Mesendoderm (in vitro differentiated cells): ENCODE data around the gene TAS2R50.

Experiments
- DNase-seq: peaks from one replicate; pipeline ENCODE4 v3.0.0; 2013
- H2AK5ac ChIP-seq: 2 replicates; pipeline ENCODE4 v1.6.1; 2013; ENCODE audit warnings: low read length, inconsistent platforms
- H2BK120ac ChIP-seq: 2 replicates; pipeline ENCODE4 v1.6.1; 2013; ENCODE audit warnings: low read depth, mild to moderate bottlenecking, low read length, moderate library complexity, mixed read lengths
- H2BK15ac ChIP-seq: replicated peaks from 2 replicates; pipeline ENCODE4 v1.6.1; 2013; ENCODE audit warnings: low read depth, mild to moderate bottlenecking, moderate library complexity
- H2BK5ac ChIP-seq: 2 replicates; pipeline ENCODE4 v1.6.1; 2013; ENCODE audit warnings: low read length, inconsistent platforms
- H3K18ac ChIP-seq: 2 replicates; pipeline ENCODE4 v1.6.1; 2013; ENCODE audit warnings: mild to moderate bottlenecking, low read length, mixed read lengths
- H3K23ac ChIP-seq: one replicate; pipeline ENCODE4 v1.6.1; 2013; ENCODE audit warnings: low read length
- H3K27ac ChIP-seq: 2 replicates; pipeline ENCODE4 v1.5.1; 2013; ENCODE audit warnings: low read depth, mild to moderate bottlenecking, inconsistent platforms, low read length, moderate library complexity
- H3K27me3 ChIP-seq: 2 replicates; pipeline ENCODE4 v1.6.1; 2013; ENCODE audit warnings: low read length, control low read depth, mild to moderate bottlenecking, inconsistent platforms; ENCODE audit not compliant: insufficient read depth, poor library complexity
- H3K36me3 ChIP-seq: 2 replicates; pipeline ENCODE4 v1.6.1; 2013; ENCODE audit warnings: low read length, inconsistent platforms; ENCODE audit not compliant: control insufficient read depth, insufficient read depth
- H3K4ac ChIP-seq: one replicate; pipeline ENCODE4 v1.6.1; 2013; ENCODE audit warnings: low read depth, mild to moderate bottlenecking, low read length, moderate library complexity
- H3K4me1 ChIP-seq: 2 replicates; pipeline ENCODE4 v1.6.1; 2013; ENCODE audit warnings: low read depth, low read length, inconsistent platforms; ENCODE audit not compliant: control insufficient read depth
- H3K4me2 ChIP-seq: 2 replicates; pipeline ENCODE4 v1.6.1; 2013; ENCODE audit warnings: low read length
- H3K4me3 ChIP-seq: 2 replicates; pipeline ENCODE4 v1.5.1; 2013; ENCODE audit warnings: mild to moderate bottlenecking, low read length
- H3K56ac ChIP-seq: one replicate; pipeline ENCODE4 v1.6.1; 2013; ENCODE audit warnings: low read length
- H3K79me1 ChIP-seq: 2 replicates; pipeline ENCODE4 v1.6.1; 2013; ENCODE audit warnings: low read length, inconsistent platforms
- H3K79me2 ChIP-seq: 2 replicates; pipeline ENCODE4 v1.6.1; 2013; ENCODE audit warnings: mild to moderate bottlenecking, low read length; ENCODE audit not compliant: control insufficient read depth, insufficient read depth
- H3K9ac ChIP-seq: 2 replicates; pipeline ENCODE4 v1.6.1; 2013; ENCODE audit warnings: low read length, inconsistent platforms
- H4K5ac ChIP-seq: one replicate; pipeline ENCODE4 v1.6.1; 2013; ENCODE audit warnings: low read length
- H4K8ac ChIP-seq: one replicate; pipeline ENCODE4 v1.6.1; 2013; ENCODE audit warnings: low read depth, mild to moderate bottlenecking, control low read depth, low read length, moderate library complexity
- WGBS: extraction: QIAGEN DNeasy Blood & Tissue Kit; methylation state at CpG from one replicate; pipeline ENCODE4 v1.1.7; 2013; ENCODE audit warnings: low lambda C conversion rate, missing lambda C conversion rate; ENCODE audit not compliant: insufficient coverage; ENCODE audit errors: extremely low coverage; 5-methylcytosine and 5-hydroxymethylcytosine counted together

Gene TAS2R50

GRCh38 chr12:10989107-10989506 is 2.4 kb upstream of the TAS2R50 start:
- H3K56ac ChIP-seq: no peak overlapping the region
- H4K8ac ChIP-seq: no peak overlapping the region
- WGBS: no CpG with 5 or more reads among the region's 2 CpGs
- no peak overlapping the region for H3K9ac ChIP-seq
- H2BK120ac ChIP-seq: no peak overlapping the region
- no peak overlapping the region for H2AK5ac ChIP-seq
- H3K79me1 ChIP-seq: no peaks in the 10 kb centered on the region
- H3K27me3 ChIP-seq: no peaks in the 10 kb centered on the region
- H3K4me1 ChIP-seq: no peaks in the 10 kb centered on the region
- no peak overlapping the region for H2BK5ac ChIP-seq
- no peak for DNase-seq
- H3K27ac ChIP-seq: no peak overlapping the region
- no peak overlapping the region for H3K4ac ChIP-seq
- no peak overlapping the region for H3K4me3 ChIP-seq
- no peak overlapping the region for H3K4me2 ChIP-seq
- H3K18ac ChIP-seq: no peak overlapping the region
- no peaks in the 10 kb centered on the region for H3K36me3 ChIP-seq
- no peak overlapping the region for H3K23ac ChIP-seq
- no peaks in the 10 kb centered on the region for H3K79me2 ChIP-seq
- no peak overlapping the region for H4K5ac ChIP-seq
- no peak overlapping the region for H2BK15ac ChIP-seq

GRCh38 chr12:10982244-10982643 is 4.5 kb downstream of the TAS2R50 start:
- Histone ChIP-seq H2BK5ac (no peak overlapping the region), H4K8ac (no peak overlapping the region), H3K79me1 (no peaks in the 10 kb centered on the region), H3K36me3 (no peaks in the 10 kb centered on the region), H3K56ac (no peak overlapping the region), H3K9ac (no peak overlapping the region), H3K4me3 (no peak overlapping the region), H3K79me2 (no peaks in the 10 kb centered on the region), H3K27me3 (no peaks in the 10 kb centered on the region), H3K27ac (no peak overlapping the region), H4K5ac (no peak overlapping the region), H2BK15ac (no peak overlapping the region), H2AK5ac (no peak overlapping the region), H3K4ac (no peak overlapping the region), H3K4me2 (no peak overlapping the region), H3K4me1 (no peaks in the 10 kb centered on the region), H3K18ac (no peak overlapping the region), H2BK120ac (no peak overlapping the region), H3K23ac (no peak overlapping the region)
- no peak for DNase-seq
- no CpG with 5 or more reads among the region's 5 CpGs for WGBS

- Histone ChIP-seq H4K8ac (no peak overlapping the region), H3K4ac (no peak overlapping the region), H3K56ac (no peak overlapping the region), H3K79me1 (no peaks in the 10 kb centered on the region), H2BK120ac (no peak overlapping the region), H3K4me3 (no peak overlapping the region), H3K36me3 (no peaks in the 10 kb centered on the region), H3K9ac (no peak overlapping the region), H2AK5ac (no peak overlapping the region), H3K27ac (no peak overlapping the region), H3K27me3 (no peaks in the 10 kb centered on the region), H3K18ac (no peak overlapping the region), H3K79me2 (no peaks in the 10 kb centered on the region), H2BK5ac (no peak overlapping the region), H3K4me1 (no peaks in the 10 kb centered on the region), H2BK15ac (no peak overlapping the region), H3K23ac (no peak overlapping the region), H4K5ac (no peak overlapping the region), H3K4me2 (no peak overlapping the region)
- DNase-seq: no peak
- no CpG with 5 or more reads among the region's 3 CpGs for WGBS
Measured at GRCh38 chr12:10974965-10975364, 11.7 kb downstream of the TAS2R50 start.

GRCh38 chr12:10968765-10969456 is 17.8 kb downstream of the TAS2R50 start:
- H3K27ac ChIP-seq: no peak overlapping the region
- no peak overlapping the region for H3K23ac ChIP-seq
- no peak overlapping the region for H3K4me2 ChIP-seq
- no CpG with 5 or more reads among the region's 15 CpGs for WGBS
- no peaks in the 10 kb centered on the region for H3K4me1 ChIP-seq
- no peak overlapping the region for H4K8ac ChIP-seq
- H3K4ac ChIP-seq: no peak overlapping the region
- no peaks in the 10 kb centered on the region for H3K79me1 ChIP-seq
- H2BK15ac ChIP-seq: no peak overlapping the region
- H3K36me3 ChIP-seq: no peaks in the 10 kb centered on the region
- H4K5ac ChIP-seq: no peak overlapping the region
- H2AK5ac ChIP-seq: no peak overlapping the region
- no peak overlapping the region for H3K56ac ChIP-seq
- no peaks in the 10 kb centered on the region for H3K27me3 ChIP-seq
- no peak overlapping the region for H2BK120ac ChIP-seq
- H3K18ac ChIP-seq: no peak overlapping the region
- H3K79me2 ChIP-seq: no peaks in the 10 kb centered on the region
- H3K9ac ChIP-seq: no peak overlapping the region
- DNase-seq: no peak
- no peak overlapping the region for H2BK5ac ChIP-seq
- H3K4me3 ChIP-seq: no peak overlapping the region

GRCh38 chr12:10967409-10967808 is 19.3 kb downstream of the TAS2R50 start:
- DNase-seq: no peak
- Histone ChIP-seq H2BK15ac (no peak overlapping the region), H3K23ac (no peak overlapping the region), H3K4me2 (no peak overlapping the region), H3K27me3 (no peaks in the 10 kb centered on the region), H3K79me2 (no peaks in the 10 kb centered on the region), H3K79me1 (no peaks in the 10 kb centered on the region), H3K27ac (no peak overlapping the region), H2BK120ac (no peak overlapping the region), H3K4me1 (no peaks in the 10 kb centered on the region), H4K5ac (no peak overlapping the region), H3K18ac (no peak overlapping the region), H3K4ac (no peak overlapping the region), H4K8ac (no peak overlapping the region), H3K56ac (no peak overlapping the region), H2AK5ac (no peak overlapping the region), H3K36me3 (no peaks in the 10 kb centered on the region), H3K9ac (no peak overlapping the region), H3K4me3 (no peak overlapping the region), H2BK5ac (no peak overlapping the region)
- no CpG with 5 or more reads among the region's 2 CpGs for WGBS

GRCh38 chr12:10966314-10966713 is 20.4 kb downstream of the TAS2R50 start:
- no peak overlapping the region for H2BK15ac ChIP-seq
- H3K4ac ChIP-seq: no peak overlapping the region

More at GRCh38 chr12:10966314-10966713, 20.4 kb downstream of the TAS2R50 start:
- Histone ChIP-seq H3K4me2 (no peak overlapping the region), H3K4me3 (no peak overlapping the region), H3K4me1 (no peaks in the 10 kb centered on the region), H3K18ac (no peak overlapping the region), H3K36me3 (no peaks in the 10 kb centered on the region), H4K5ac (no peak overlapping the region), H2BK5ac (no peak overlapping the region), H3K23ac (no peak overlapping the region), H3K79me2 (no peaks in the 10 kb centered on the region), H3K27me3 (no peaks in the 10 kb centered on the region), H3K56ac (no peak overlapping the region), H2AK5ac (no peak overlapping the region), H3K27ac (no peak overlapping the region), H2BK120ac (no peak overlapping the region), H4K8ac (no peak overlapping the region), H3K79me1 (no peaks in the 10 kb centered on the region), H3K9ac (no peak overlapping the region)
- DNase-seq: no peak
